ENCODE measurements around the gene TNK2. TPM values are rescaled to one million over a fixed set of nuclear protein-coding genes. Genes with fewer than 3 reads are reported as not detected.
A peak's percentile ranks its signal among the peaks of the same experiment; 100 is the strongest.
"Not testable (repeated sequence)": the region's sequence is repeated elsewhere in the genome, so short reads cannot be mapped to it uniquely, and the experiment has no call there.

Gene TNK2
- total and polyA plus RNA-seq, 12 donors, result 3.4 to 161 (median 24.7) TPM

GRCh38 chr3:195954052-195954751 lies 45.9 kb upstream of the TNK2 start:
- 0 to 1% methylated on average over 22 to 53 of the region's 84 CpGs; no CpG with 5 or more reads in 2 of the 4 donors for whole genome bisulfite sequencing, 4 donors
- intact Hi-C loops (cut with DNase I); H3K27me3 ChIP-seq; H3K4me1 ChIP-seq (replicated peaks in 1 of 2); H3K36me3 ChIP-seq (replicated peaks in 1 of 2); H3K4me3 ChIP-seq; H3K9me3 ChIP-seq (replicated peaks in 1 of 3): not testable (repeated sequence)
- TF ChIP-seq POLR2A (IDR thresholded peaks at IDR 0.05), result peak in 1 of 2 donors; percentile 32
- peak; percentile 61 to 91 (median 87) for DNase-seq
- H3K27ac ChIP-seq, result peak overlapping the region in 1 of 5 donors; percentile 34

GRCh38 chr3:195952590-195952989 lies 44.2 kb upstream of the TNK2 start:
- intact Hi-C loops (cut with DNase I), result not testable (repeated sequence)

DNA sequence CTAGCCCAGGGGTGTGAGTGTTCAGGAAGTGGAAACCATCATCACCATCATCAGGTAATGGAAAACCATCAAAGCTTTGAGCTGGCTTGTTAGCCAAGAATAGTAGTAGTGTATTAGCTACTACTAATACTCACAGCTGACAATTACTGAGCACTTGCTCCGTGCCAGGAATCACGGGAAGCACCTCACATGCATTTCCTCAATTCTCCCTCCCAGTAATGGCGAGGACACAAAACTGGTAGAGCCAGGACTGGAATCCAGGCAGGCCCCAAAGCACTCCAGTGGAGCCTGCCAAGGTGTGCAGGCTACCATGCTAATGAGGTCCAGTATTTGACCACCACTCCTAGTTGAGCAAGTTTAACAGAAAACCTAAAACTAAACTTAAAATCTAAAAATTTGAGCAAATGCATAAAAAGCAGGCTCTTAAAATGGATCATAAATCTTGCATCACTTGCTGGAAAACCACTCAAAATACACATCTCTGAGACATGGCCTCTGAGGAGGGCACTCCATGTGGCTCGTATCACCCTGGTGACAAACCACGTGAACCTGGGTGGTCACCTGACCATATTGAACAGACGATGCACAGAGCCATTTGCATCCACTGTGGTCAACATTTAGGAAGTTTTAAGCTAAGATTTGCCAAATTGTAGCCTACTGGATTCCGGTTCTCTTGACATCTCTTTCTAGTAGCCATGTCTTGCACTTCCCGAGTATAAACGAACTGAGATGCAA lies 43.3 kb upstream of the TNK2 start:
- H3K27me3 ChIP-seq; intact Hi-C loops (cut with DNase I); H3K9me3 ChIP-seq (replicated peaks in 1 of 3); H3K4me3 ChIP-seq; H3K36me3 ChIP-seq (replicated peaks in 1 of 2); H3K4me1 ChIP-seq (replicated peaks in 1 of 2); H3K27ac ChIP-seq: not testable (repeated sequence)
- WGBS, 4 donors, result 81 to 88% (median 85%) methylated on average over 5 to 9 of the region's 9 CpGs; no CpG with 5 or more reads in 1 of the 4 donors
- peak in 1 of 7 donors; percentile 46 for DNase-seq

More at GRCh38 chr3:195952590-195952989, 44.2 kb upstream of the TNK2 start:
- not testable (repeated sequence) for H3K27ac ChIP-seq; H3K9me3 ChIP-seq (replicated peaks in 1 of 3); H3K27me3 ChIP-seq; H3K36me3 ChIP-seq (replicated peaks in 1 of 2); H3K4me1 ChIP-seq (replicated peaks in 1 of 2); H3K4me3 ChIP-seq
- DNase-seq, result peak in 1 of 7 donors; percentile 46
- WGBS, 4 donors, result 75 to 88% (median 83%) methylated on average over 1 to 8 of the region's 10 CpGs; no CpG with 5 or more reads in 1 of the 4 donors

DNA sequence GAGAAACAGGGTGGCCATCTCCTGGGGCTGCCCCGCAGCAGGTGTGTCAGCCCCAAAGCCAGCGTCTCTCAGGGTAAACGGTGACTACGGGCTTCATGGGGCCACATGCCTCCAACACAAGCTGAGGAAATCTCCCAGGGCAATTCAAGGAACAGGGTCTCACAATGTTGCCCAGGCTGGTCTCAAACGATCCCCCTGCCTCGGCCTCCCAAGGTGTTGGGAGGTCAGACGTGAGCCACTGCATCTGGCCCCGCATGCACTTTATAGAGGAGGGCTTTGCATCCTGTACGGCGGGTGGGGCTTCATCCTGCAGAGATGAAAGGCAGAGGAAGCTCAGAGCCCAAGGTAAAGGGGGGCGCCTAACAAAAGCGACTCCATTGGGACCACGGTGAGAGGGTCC lies 42.4 kb upstream of the TNK2 start:
- H3K4me3 ChIP-seq; H3K36me3 ChIP-seq (replicated peaks in 1 of 2); H3K27ac ChIP-seq; H3K9me3 ChIP-seq (replicated peaks in 1 of 3); intact Hi-C loops (cut with DNase I); H3K27me3 ChIP-seq; H3K4me1 ChIP-seq (replicated peaks in 1 of 2): not testable (repeated sequence)
- DNase-seq, result peak in 1 of 7 donors; percentile 50
- 91 to 93% (median 92%) methylated on average over 3 to 10 of the region's 13 CpGs for WGBS, 4 donors

DNA sequence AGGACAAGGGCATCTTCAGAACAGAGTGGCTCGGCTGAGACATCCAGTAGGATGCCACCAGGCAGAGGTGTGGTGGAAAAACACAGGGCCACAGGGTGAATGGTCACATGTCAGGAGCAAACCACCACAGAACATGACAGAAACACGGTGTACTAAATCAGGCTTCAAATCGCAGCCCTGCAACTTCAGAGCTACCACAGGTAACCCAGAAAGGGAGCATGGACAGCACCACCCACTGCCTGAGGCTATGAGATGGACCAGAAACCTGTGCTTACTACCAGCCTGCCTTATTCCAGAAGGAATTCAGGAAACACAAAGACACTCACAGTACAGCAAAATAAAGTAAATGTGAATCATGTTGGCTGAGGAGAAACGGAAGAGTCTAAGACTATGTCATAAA lies 41.8 kb upstream of the TNK2 start:
- intact Hi-C loops (cut with DNase I), result not testable (repeated sequence)

GRCh38 chr3:195946910-195947699 lies 38.8 kb upstream of the TNK2 start:
- H3K27ac ChIP-seq; H3K27me3 ChIP-seq; H3K36me3 ChIP-seq (replicated peaks in 1 of 2); intact Hi-C loops (cut with DNase I); H3K4me1 ChIP-seq (replicated peaks in 1 of 2); H3K4me3 ChIP-seq; H3K9me3 ChIP-seq (replicated peaks in 1 of 3): not testable (repeated sequence)
- DNase-seq, result peak in 1 of 7 donors; percentile 35
- WGBS, 4 donors, result 84 to 95% (median 94%) methylated on average over 7 to 20 of the region's 20 CpGs

More for the DNA sequence above, 41.8 kb upstream of the TNK2 start:
- H3K27ac ChIP-seq; H3K36me3 ChIP-seq (replicated peaks in 1 of 2); H3K9me3 ChIP-seq (replicated peaks in 1 of 3); H3K4me3 ChIP-seq; H3K4me1 ChIP-seq (replicated peaks in 1 of 2); H3K27me3 ChIP-seq: not testable (repeated sequence)
- 86 to 91% (median 88%) methylated on average over 4 of the region's 4 CpGs for WGBS, 4 donors
- DNase-seq, result peak in 1 of 7 donors; percentile 51

GRCh38 chr3:195941265-195941815 lies 33.0 kb upstream of the TNK2 start:
- intact Hi-C loops (cut with DNase I); H3K27ac ChIP-seq: not testable (repeated sequence)

GRCh38 chr3:195940806-195941205 lies 32.5 kb upstream of the TNK2 start:
- intact Hi-C loops (cut with DNase I); H3K27me3 ChIP-seq; H3K4me3 ChIP-seq; DNase-seq; H3K4me1 ChIP-seq (replicated peaks in 1 of 2); H3K9me3 ChIP-seq (replicated peaks in 1 of 3); H3K36me3 ChIP-seq (replicated peaks in 1 of 2); H3K27ac ChIP-seq: not testable (repeated sequence)
- WGBS, 4 donors, result 83 to 91% (median 89%) methylated on average over 11 to 13 of the region's 13 CpGs

More at GRCh38 chr3:195941265-195941815, 33.0 kb upstream of the TNK2 start:
- H3K9me3 ChIP-seq (replicated peaks in 1 of 3); H3K4me3 ChIP-seq; H3K27me3 ChIP-seq; H3K36me3 ChIP-seq (replicated peaks in 1 of 2); DNase-seq; H3K4me1 ChIP-seq (replicated peaks in 1 of 2): not testable (repeated sequence)
- WGBS, 4 donors, result 91 to 100% (median 93%) methylated on average over 4 to 27 of the region's 27 CpGs

DNA sequence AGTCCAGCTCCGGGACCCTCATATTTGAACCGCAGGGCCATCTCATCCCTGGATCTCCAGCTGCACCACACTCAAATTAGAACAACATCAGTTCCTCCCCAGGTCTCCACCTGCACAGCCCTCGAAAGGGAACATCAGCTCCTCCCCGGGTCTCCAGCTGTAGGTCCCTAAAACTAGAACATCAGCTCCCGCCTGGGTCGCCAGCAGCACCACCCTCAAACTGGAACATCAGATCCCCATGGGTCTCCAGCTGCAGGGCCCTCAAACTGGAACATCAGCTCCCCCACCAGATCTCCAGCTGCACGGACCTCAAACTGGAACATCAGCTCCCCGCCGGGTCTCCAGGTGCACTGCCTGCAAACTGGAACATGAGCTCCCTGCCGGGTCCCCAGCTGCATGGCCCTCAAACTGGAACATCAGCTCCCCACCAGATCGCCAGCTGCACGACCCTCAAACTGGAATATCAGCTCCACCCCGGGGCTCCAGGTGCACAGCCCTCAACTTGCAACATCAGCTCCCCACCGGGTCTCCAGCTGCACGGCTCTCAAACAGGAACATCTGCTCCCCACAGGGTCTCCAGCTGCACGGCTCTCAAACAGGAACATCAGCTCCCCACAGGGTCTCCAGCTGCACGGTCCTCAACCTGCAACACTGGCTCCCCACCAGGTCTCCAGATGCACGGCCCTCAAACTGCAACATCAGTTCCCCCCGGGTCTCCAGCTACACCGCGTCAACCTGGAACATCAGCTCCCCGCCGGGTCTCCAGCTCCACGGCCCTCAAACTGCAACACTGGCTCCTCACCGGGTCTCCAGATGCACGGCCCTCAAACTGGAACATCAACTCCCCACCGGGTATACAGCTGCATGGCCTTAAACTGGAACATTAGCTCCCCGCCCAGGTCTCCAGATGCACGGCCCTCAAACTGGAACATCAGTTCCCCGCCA lies 31.4 kb upstream of the TNK2 start:
- intact Hi-C loops (cut with DNase I); H3K27me3 ChIP-seq; DNase-seq; H3K36me3 ChIP-seq (replicated peaks in 1 of 2); H3K4me1 ChIP-seq (replicated peaks in 1 of 2); H3K27ac ChIP-seq; H3K4me3 ChIP-seq; H3K9me3 ChIP-seq (replicated peaks in 1 of 3): not testable (repeated sequence)
- WGBS, 4 donors, result 91 to 92% (median 92%) methylated on average over 12 to 28 of the region's 30 CpGs

Measured in adrenal gland (tissue), 12 donors.